Measurements from ENCODE around the gene CNNM1. TPM values are rescaled to one million over a fixed set of nuclear protein-coding genes. Genes with fewer than 3 reads are reported as not detected.

Gene CNNM1
- total RNA-seq, 2 experiments from 2014 or later = 0.81 to 1.0 TPM

Other genes starting within 250 kb of the CNNM1 start
- gene HPSE2, start 93.5 kb upstream of the CNNM1 start, total RNA-seq = not detected
- gene GOT1, start 101.3 kb downstream of the CNNM1 start, total RNA-seq = 10 to 100 TPM; 62.6 to 67.3 TPM
- gene NKX2-3, start 203.6 kb downstream of the CNNM1 start, total RNA-seq = not detected